ENCODE results near the gene PTGER4.

The PTGER4 gene

GRCh38 chr5:40678460-40679147 is 1.1 kb upstream of the PTGER4 start:
- no peak for DNase-seq
- Histone ChIP-seq H3K4me3 (ENCODE audit: low read depth, low read length) (peak overlapping the region; percentile 53), H3K27me3 (ENCODE audit: insufficient read depth, low read depth, severe bottlenecking) (peaks cover 13% of the 10 kb centered on the region), H3K36me3 (no peaks in the 10 kb centered on the region), H3K27ac (no peak overlapping the region), H3K9me3 (ENCODE audit: severe bottlenecking) (no peaks in the 10 kb centered on the region)
- no peak for TF ChIP-seq CTCF (IDR thresholded peaks at IDR 0.05; ENCODE audit: low read depth, low read length)

- H3K27me3 ChIP-seq (ENCODE audit: insufficient read depth, low read depth, severe bottlenecking), result peaks cover 13% of the 10 kb centered on the region
These were observed 385 bp upstream of the PTGER4 start for GRCh38 chr5:40679148-40679912.

GRCh38 chr5:40680741-40681362 is 1.1 kb downstream of the PTGER4 start:
- Histone ChIP-seq H3K36me3 (no peaks in the 10 kb centered on the region), H3K4me3 (ENCODE audit: low read depth, low read length) (peak overlapping the region; percentile 53), H3K9me3 (ENCODE audit: severe bottlenecking) (no peaks in the 10 kb centered on the region), H3K27me3 (ENCODE audit: insufficient read depth, low read depth, severe bottlenecking) (peaks cover 13% of the 10 kb centered on the region), H3K27ac (no peak overlapping the region)
- peak; percentile 24; the same call in 1 of the 2 replicates for TF ChIP-seq CTCF (IDR thresholded peaks at IDR 0.05; ENCODE audit: low read depth, low read length)
- DNase-seq, result peak; percentile 37

More at GRCh38 chr5:40679148-40679912, 385 bp upstream of the PTGER4 start:
- DNase-seq, result peak; percentile 86
- H3K36me3 ChIP-seq, result no peaks in the 10 kb centered on the region
- TF ChIP-seq CTCF (IDR thresholded peaks at IDR 0.05; ENCODE audit: low read depth, low read length), result no peak
- H3K4me3 ChIP-seq (ENCODE audit: low read depth, low read length), result peak overlapping the region; percentile 53
- H3K9me3 ChIP-seq (ENCODE audit: severe bottlenecking), result no peaks in the 10 kb centered on the region
- H3K27ac ChIP-seq, result peak overlapping the region; percentile 49; the same call in 1 of the 2 replicates

- Histone ChIP-seq H3K27me3 (ENCODE audit: insufficient read depth, low read depth, severe bottlenecking) (peaks cover 13% of the 10 kb centered on the region), H3K36me3 (no peaks in the 10 kb centered on the region), H3K9me3 (ENCODE audit: severe bottlenecking) (no peaks in the 10 kb centered on the region), H3K27ac (no peak overlapping the region), H3K4me3 (ENCODE audit: low read depth, low read length) (peak overlapping the region; percentile 53)
- no peak for TF ChIP-seq CTCF (IDR thresholded peaks at IDR 0.05; ENCODE audit: low read depth, low read length)
- peak; percentile 22 for DNase-seq
These were observed 1.8 kb downstream of the PTGER4 start for GRCh38 chr5:40681363-40682153.

- Histone ChIP-seq H3K36me3 (no peaks in the 10 kb centered on the region), H3K27me3 (ENCODE audit: insufficient read depth, low read depth, severe bottlenecking) (peaks cover 13% of the 10 kb centered on the region), H3K4me3 (ENCODE audit: low read depth, low read length) (no peak overlapping the region), H3K9me3 (ENCODE audit: severe bottlenecking) (no peaks in the 10 kb centered on the region), H3K27ac (no peak overlapping the region)
- no peak for DNase-seq
- no peak for TF ChIP-seq CTCF (IDR thresholded peaks at IDR 0.05; ENCODE audit: low read depth, low read length)
These were observed 2.7 kb downstream of the PTGER4 start for GRCh38 chr5:40682154-40683017.
